ENCODE measurements around the gene BNC2. TPM values are rescaled to one million over a fixed set of nuclear protein-coding genes. Genes with fewer than 3 reads are reported as not detected.

Gene BNC2
- total and polyA plus RNA-seq, 2 of the 13 experiments (the other 11 are each of a cell fraction or from before 2014, with no cell fraction given) = not detected

GRCh38 chr9:16442622-16443021 lies 427.8 kb downstream of the BNC2 start:
- ATAC-seq (no peak), DNase-seq (ENCODE audit: low spot score) (no peak), FAIRE-seq (no peak)
- no peak overlapping the region for H3K4me2 ChIP-seq (ENCODE audit: low read depth, low read length)
- intact Hi-C loops (cut with micrococcal nuclease; ENCODE audit: unreplicated experiment) = no loop called here
- no peaks in the 10 kb centered on the region for H3K27me3 ChIP-seq (ENCODE audit: control insufficient read depth in 1 of 2, insufficient read depth in 2 of 2, low read length in 2 of 2)
- no peak overlapping the region for H3K27ac ChIP-seq (ENCODE audit: extremely low read length, insufficient read depth, low read length)
- H4K20me1 ChIP-seq (ENCODE audit: insufficient read depth, low read length) = no peaks in the 10 kb centered on the region
- H2AFZ ChIP-seq (ENCODE audit: low read length) = no peak overlapping the region
- in situ Hi-C loops (cut with HindIII; ENCODE audit: extremely low pct_ligation_motif_present, low pct_unique_long_range_greater_than_20kb) = no loop called here
- TF ChIP-seq, protein P1, sequence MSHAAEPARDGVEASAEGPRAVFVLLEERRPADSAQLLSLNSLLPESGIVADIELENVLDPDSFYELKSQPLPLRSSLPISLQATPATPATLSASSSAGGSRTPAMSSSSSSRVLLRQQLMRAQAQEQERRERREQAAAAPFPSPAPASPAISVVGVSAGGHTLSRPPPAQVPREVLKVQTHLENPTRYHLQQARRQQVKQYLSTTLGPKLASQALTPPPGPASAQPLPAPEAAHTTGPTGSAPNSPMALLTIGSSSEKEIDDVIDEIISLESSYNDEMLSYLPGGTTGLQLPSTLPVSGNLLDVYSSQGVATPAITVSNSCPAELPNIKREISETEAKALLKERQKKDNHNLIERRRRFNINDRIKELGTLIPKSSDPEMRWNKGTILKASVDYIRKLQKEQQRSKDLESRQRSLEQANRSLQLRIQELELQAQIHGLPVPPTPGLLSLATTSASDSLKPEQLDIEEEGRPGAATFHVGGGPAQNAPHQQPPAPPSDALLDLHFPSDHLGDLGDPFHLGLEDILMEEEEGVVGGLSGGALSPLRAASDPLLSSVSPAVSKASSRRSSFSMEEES (CRISPR knock-in tag; IDR thresholded peaks at IDR 0.05) = no peak
- TF ChIP-seq, protein P2, sequence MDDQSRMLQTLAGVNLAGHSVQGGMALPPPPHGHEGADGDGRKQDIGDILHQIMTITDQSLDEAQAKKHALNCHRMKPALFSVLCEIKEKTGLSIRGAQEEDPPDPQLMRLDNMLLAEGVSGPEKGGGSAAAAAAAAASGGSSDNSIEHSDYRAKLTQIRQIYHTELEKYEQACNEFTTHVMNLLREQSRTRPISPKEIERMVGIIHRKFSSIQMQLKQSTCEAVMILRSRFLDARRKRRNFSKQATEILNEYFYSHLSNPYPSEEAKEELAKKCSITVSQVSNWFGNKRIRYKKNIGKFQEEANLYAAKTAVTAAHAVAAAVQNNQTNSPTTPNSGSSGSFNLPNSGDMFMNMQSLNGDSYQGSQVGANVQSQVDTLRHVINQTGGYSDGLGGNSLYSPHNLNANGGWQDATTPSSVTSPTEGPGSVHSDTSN (CRISPR knock-in tag; IDR thresholded peaks at IDR 0.05; ENCODE audit: borderline replicate concordance) = no peak
- no peak for TF ChIP-seq SP2 (CRISPR knock-in tag; IDR thresholded peaks at IDR 0.05)
- H3K9me3 ChIP-seq (ENCODE audit: low read length) = no peaks in the 10 kb centered on the region
- no peaks in the 10 kb centered on the region for H3K4me1 ChIP-seq (ENCODE audit: insufficient read depth, low read length)
- POLR2A ChIA-PET = no interaction called here
- H3K9ac ChIP-seq (ENCODE audit: insufficient read depth, low read depth, low read length) = no peak overlapping the region
- no peaks in the 10 kb centered on the region for H3K36me3 ChIP-seq (replicated peaks in 1 of 2; ENCODE audit: control insufficient read depth in 1 of 2, insufficient read depth in 2 of 2, low read length in 2 of 2)
- no peaks in the 10 kb centered on the region for H3K79me2 ChIP-seq (ENCODE audit: insufficient read depth, low read length)
- CTCF ChIA-PET (ENCODE audit: low intra/inter-chr PET ratio, low total read pairs) = no interaction called here
- BruUV-seq (replicated peaks) = no TSS peak
- no peak overlapping the region for H3K4me3 ChIP-seq (replicated peaks in 1 of 3; ENCODE audit: insufficient read depth in 1 of 3, low read depth in 2 of 3, low read length in 3 of 3)
- WGBS (ENCODE audit: low lambda C conversion rate) = 6% methylated on average over 8 of the region's 8 CpGs

DNA sequence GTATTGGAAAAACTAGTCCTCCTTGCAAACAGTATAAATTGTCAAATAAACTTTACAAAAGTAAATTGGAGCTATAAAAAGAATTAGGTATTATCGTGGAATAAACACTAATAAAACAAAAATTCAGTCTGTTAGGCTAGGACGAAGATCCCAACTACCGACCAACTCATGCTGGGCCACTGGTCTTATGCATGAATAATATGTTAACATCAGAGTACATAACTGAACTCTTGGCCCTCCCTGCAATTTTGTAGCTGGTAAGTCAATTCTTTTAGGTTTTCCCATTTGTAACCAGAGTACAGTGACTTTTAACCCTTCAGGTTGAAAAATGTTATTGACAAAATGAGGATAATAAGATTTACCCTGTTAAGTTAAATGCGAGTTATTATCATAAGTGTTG lies 428.7 kb downstream of the BNC2 start:
- in situ Hi-C loops (cut with HindIII; ENCODE audit: extremely low pct_ligation_motif_present, low pct_unique_long_range_greater_than_20kb) = no loop called here
- H3K9me3 ChIP-seq (ENCODE audit: low read length) = no peaks in the 10 kb centered on the region
- H3K36me3 ChIP-seq (replicated peaks in 1 of 2; ENCODE audit: control insufficient read depth in 1 of 2, insufficient read depth in 2 of 2, low read length in 2 of 2) = no peaks in the 10 kb centered on the region
- no peak overlapping the region for H3K9ac ChIP-seq (ENCODE audit: insufficient read depth, low read depth, low read length)
- WGBS (ENCODE audit: low lambda C conversion rate) = 39% methylated on average over 4 of the region's 4 CpGs
- no peak overlapping the region for H2AFZ ChIP-seq (ENCODE audit: low read length)
- BruUV-seq (replicated peaks) = no TSS peak
- TF ChIP-seq, protein P3, sequence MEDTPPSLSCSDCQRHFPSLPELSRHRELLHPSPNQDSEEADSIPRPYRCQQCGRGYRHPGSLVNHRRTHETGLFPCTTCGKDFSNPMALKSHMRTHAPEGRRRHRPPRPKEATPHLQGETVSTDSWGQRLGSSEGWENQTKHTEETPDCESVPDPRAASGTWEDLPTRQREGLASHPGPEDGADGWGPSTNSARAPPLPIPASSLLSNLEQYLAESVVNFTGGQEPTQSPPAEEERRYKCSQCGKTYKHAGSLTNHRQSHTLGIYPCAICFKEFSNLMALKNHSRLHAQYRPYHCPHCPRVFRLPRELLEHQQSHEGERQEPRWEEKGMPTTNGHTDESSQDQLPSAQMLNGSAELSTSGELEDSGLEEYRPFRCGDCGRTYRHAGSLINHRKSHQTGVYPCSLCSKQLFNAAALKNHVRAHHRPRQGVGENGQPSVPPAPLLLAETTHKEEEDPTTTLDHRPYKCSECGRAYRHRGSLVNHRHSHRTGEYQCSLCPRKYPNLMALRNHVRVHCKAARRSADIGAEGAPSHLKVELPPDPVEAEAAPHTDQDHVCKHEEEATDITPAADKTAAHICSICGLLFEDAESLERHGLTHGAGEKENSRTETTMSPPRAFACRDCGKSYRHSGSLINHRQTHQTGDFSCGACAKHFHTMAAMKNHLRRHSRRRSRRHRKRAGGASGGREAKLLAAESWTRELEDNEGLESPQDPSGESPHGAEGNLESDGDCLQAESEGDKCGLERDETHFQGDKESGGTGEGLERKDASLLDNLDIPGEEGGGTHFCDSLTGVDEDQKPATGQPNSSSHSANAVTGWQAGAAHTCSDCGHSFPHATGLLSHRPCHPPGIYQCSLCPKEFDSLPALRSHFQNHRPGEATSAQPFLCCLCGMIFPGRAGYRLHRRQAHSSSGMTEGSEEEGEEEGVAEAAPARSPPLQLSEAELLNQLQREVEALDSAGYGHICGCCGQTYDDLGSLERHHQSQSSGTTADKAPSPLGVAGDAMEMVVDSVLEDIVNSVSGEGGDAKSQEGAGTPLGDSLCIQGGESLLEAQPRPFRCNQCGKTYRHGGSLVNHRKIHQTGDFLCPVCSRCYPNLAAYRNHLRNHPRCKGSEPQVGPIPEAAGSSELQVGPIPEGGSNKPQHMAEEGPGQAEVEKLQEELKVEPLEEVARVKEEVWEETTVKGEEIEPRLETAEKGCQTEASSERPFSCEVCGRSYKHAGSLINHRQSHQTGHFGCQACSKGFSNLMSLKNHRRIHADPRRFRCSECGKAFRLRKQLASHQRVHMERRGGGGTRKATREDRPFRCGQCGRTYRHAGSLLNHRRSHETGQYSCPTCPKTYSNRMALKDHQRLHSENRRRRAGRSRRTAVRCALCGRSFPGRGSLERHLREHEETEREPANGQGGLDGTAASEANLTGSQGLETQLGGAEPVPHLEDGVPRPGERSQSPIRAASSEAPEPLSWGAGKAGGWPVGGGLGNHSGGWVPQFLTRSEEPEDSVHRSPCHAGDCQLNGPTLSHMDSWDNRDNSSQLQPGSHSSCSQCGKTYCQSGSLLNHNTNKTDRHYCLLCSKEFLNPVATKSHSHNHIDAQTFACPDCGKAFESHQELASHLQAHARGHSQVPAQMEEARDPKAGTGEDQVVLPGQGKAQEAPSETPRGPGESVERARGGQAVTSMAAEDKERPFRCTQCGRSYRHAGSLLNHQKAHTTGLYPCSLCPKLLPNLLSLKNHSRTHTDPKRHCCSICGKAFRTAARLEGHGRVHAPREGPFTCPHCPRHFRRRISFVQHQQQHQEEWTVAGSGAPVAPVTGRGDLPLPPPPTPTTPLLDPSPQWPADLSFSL (CRISPR knock-in tag; IDR thresholded peaks at IDR 0.05) = no peak
- TF ChIP-seq FOXJ3 (CRISPR knock-in tag; IDR thresholded peaks at IDR 0.05; ENCODE audit: borderline replicate concordance) = no peak
- ChIA-PET CTCF (ENCODE audit: low intra/inter-chr PET ratio, low total read pairs) (no interaction called here), POLR2A (no interaction called here)
- no peak for ATAC-seq
- H3K27ac ChIP-seq (ENCODE audit: extremely low read length, insufficient read depth, low read length) = no peak overlapping the region
- DNase-seq (ENCODE audit: low spot score) = no peak
- no peaks in the 10 kb centered on the region for H3K4me1 ChIP-seq (ENCODE audit: insufficient read depth, low read length)
- no peaks in the 10 kb centered on the region for H3K27me3 ChIP-seq (ENCODE audit: control insufficient read depth in 1 of 2, insufficient read depth in 2 of 2, low read length in 2 of 2)
- intact Hi-C loops (cut with micrococcal nuclease; ENCODE audit: unreplicated experiment) = no loop called here
- H4K20me1 ChIP-seq (ENCODE audit: insufficient read depth, low read length) = no peaks in the 10 kb centered on the region
- H3K4me2 ChIP-seq (ENCODE audit: low read depth, low read length) = no peak overlapping the region
- no peaks in the 10 kb centered on the region for H3K79me2 ChIP-seq (ENCODE audit: insufficient read depth, low read length)
- FAIRE-seq = no peak
- no peak overlapping the region for H3K4me3 ChIP-seq (replicated peaks in 1 of 3; ENCODE audit: insufficient read depth in 1 of 3, low read depth in 2 of 3, low read length in 3 of 3)
